SKM-1 (cell line): ENCODE data around the gene C2orf92.
"Not testable (repeated sequence)": the region's sequence is repeated elsewhere in the genome, so short reads cannot be mapped to it uniquely, and the experiment has no call there.

Experiments
- DNase-seq: peaks from one replicate; lab custom pipeline; 2025; ENCODE audit not compliant: unreplicated experiment; lab: John Stamatoyannopoulos, UW

The C2orf92 gene

GRCh38 chr2:97691166-97691565, 21.7 kb downstream of the C2orf92 start:
- DNase-seq, result no peak

GRCh38 chr2:97693476-97693875, 24.0 kb downstream of the C2orf92 start:
- DNase-seq, result no peak

GRCh38 chr2:97695744-97696143, 26.2 kb downstream of the C2orf92 start:
- DNase-seq, result no peak

DNA sequence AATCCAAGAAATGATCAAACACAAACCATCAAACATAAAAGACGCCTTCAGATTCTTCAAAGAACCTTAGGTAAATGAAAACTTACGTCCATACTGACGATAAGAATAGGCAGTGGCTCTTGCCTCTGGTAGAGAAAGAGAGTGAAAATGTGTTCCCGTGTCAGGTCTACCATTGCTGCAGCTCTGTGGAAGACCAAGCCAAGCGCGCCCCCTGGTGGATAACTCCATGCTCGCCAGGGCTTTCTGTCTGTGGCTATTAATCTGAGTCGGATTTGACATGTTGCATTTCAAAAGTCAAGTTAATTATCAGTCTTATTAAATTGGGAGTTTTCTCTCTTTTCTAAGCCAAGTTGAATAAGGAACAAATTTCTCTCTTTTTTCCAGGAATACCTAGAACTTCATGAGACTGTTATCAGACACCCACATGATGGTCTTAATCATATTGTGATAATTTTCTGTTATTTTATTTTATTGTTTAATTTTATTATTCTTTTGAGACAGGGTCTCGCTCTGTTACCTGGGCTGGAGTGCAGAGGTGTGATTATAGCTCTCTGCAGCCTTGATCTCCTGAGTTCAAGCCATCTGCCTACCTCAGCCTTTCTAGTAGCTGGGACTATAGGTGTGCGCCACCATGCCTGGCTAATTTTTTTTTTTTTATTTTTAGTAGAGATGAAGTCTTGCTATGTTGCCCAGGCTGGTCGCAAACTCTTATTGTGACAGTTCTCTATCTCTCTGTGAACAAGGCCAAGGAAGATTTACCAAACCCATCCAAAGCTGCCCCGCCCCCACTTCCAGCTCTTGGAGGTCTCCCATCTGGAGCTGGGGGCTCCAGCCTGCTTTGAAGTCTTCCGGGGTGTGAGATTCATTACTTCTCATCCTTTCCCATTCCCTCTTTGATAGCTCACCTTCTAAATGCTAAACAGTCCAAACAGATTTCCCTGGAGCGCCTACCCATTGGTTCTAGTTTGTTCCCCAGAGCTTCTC, 28.0 kb downstream of the C2orf92 start:
- peak; percentile 80 for DNase-seq

DNA sequence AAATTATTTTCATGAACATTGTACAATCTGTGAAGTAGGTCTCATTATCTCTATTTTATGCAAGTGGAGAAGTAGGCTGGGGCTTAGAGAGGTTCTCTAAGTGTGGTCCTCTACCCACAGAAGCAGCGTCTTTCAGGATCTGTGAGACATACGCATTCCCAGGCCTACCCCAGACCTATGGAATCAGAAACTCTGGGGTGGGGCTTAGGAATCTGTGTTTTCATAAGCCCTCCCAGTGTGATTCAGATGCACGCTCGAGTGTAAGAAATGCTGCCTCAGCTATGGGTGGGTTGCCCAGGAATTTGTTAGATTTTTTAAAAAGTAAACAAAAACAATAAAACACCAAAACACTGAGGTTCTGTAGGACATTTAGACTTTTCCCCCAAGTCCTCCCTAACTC, 29.0 kb downstream of the C2orf92 start:
- DNase-seq, result no peak

GRCh38 chr2:97699765-97700444, 30.4 kb downstream of the C2orf92 start:
- peak; percentile 88 for DNase-seq

DNA sequence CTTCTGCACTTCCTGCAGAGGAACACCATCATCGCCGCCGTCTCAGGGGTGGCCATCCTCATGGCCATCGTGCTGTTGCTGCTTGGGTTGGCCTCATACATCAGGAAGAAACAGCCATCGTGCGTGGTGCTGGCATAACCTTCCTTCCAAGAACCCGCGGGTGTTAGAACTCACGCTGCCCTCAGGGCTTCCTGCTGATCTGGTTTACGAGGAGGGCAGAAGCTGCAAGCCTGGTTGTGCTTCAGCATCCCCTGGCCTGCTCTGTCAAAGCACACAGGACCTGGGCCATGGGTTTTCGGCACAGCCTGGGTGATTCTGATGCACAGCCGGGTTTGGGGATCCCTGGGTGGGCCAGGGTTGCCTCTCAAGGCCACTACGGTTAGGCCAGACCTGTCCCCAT, 31.7 kb downstream of the C2orf92 start:
- no peak for DNase-seq

DNA sequence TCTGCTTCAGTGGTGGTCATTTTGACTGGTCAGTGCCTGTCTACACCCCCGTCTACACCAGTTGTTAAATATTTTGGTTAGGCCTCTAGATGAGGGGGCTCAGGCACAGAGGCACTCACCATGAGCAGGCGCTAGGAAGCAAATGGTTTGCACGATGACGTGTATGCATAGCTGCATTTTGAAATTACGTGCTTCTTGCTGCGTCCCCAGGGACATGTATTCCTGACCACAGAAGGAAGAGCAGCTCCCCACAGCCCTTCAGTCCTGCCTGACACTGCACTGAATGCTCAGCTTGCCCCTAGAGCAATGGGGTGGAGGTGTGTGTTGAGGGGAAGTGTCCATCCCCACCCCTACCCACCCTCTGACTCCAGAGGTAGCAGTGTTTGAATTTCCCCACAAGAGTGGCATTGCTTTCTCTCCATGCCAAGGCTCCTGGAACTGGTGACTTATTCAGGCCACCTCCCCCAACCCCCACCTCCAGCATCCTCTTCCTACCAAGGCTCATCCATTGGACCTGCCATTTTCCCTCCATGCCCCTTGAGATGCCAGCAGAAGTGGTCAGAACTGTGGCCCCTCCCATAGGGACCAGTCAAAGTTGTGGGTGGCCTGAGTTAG, 32.4 kb downstream of the C2orf92 start:
- DNase-seq, result no peak

GRCh38 chr2:97702731-97703470, 33.4 kb downstream of the C2orf92 start:
- no peak for DNase-seq

GRCh38 chr2:97703741-97704140, 34.2 kb downstream of the C2orf92 start:
- no peak for DNase-seq

GRCh38 chr2:97704989-97705388, 35.5 kb downstream of the C2orf92 start:
- DNase-seq, result no peak

GRCh38 chr2:97706112-97706511, 36.6 kb downstream of the C2orf92 start:
- DNase-seq, result no peak

GRCh38 chr2:97706708-97707345, 37.3 kb downstream of the C2orf92 start:
- DNase-seq, result no peak

- DNase-seq, result no peak
Measured at GRCh38 chr2:97707362-97708047, 38.0 kb downstream of the C2orf92 start.

DNA sequence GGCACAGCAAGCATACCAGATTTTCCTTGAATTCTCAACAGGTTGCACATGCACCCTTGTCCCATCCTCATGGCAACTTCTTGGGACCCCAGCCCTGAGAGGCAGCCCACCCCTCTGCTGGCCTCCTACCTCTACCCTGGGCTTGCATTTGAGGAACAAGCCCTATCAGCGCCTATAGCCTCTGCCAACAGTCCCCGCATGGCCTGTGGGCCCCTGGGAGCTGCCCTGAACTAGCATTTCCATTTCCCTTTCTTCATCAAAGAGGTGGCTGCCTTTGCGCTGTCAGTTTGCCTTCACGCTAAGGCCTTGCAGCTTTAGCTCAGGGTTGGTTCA, 38.5 kb downstream of the C2orf92 start:
- no peak for DNase-seq

DNA sequence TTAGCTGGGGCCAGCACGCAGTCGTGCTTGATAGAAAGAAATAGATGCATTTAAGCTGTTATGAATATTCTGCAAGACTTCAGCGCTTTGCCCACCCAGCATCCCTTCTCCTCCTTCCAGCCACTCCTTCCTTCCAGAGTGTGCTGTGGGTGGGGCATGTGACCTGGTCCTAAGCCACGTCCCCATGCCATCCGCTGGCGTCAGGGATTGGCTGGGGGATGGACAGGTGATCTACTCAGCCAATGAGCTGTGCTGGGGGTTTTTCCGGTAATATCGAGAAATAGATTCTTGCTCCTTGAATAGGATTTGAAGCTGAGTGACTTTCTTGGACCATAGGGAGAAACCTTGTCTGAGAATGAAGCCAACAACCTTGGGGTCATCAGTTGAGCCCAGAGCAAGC, 39.1 kb downstream of the C2orf92 start:
- DNase-seq, result no peak

GRCh38 chr2:97711394-97711711, 41.8 kb downstream of the C2orf92 start:
- DNase-seq, result no peak

DNA sequence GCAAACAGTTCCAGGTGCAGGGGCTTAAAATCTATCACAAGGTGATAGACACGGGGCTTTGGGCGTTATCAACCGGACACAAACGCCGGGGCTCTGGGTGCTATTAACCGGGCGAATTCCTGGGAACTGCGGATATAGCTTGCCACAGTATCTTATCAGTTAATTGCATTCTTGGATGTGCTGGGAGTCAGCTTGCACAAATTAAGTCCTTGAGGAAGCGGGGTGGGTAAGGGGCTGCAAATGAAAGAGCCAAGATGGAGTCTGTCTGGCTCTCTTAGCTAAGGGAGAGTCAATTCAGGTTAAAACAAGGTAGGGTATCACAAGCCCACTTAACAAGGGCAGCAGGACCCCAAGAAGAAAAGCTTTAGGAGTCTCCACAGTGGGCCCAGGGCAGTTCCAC, 42.7 kb downstream of the C2orf92 start:
- not testable (repeated sequence) for DNase-seq

DNA sequence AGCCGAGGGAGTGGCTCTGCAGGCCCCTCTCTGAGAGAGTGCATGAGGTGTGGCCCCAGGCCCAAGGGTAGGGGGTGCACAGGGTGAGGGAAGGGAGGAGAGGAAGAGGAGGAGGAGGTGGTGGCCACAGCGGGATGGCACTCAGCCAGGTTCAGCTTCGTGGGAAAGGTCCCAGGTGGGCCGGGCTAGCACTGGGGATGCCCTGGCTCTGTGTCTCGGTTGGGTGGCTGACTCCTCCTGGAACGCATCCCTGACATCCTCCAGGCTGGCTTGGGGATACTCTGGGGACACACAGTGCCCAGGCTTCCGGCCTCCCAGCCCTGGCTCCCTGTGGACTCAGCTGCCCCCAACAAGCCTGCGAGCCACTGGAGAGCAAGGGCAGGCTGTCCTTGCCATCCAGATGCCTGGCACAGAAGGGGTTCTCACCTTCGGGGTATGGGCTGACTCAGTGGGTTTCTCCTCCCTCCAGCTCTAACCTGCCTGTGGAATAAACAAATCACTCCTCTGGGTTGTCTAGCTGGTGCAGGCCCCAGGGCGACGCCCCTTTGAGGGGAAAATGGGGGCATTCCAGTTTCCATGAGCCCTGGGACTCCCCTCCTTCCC, 43.3 kb downstream of the C2orf92 start:
- no peak for DNase-seq
